Smooth muscle cell of the brain vasculature (primary cell): ENCODE results near the gene TSSK3.

Experiments
- DNase-seq: peaks from one replicate; pipeline ENCODE4 v3.0.0-alpha.2; 2012; ENCODE audit warnings: low read depth, low spot score

The TSSK3 gene

GRCh38 chr1:32400876-32401631, 38.7 kb downstream of the TSSK3 start:
- peak; percentile 54 for DNase-seq

- DNase-seq = no peak
Measured at GRCh38 chr1:32404946-32405345, 42.6 kb downstream of the TSSK3 start.

DNA sequence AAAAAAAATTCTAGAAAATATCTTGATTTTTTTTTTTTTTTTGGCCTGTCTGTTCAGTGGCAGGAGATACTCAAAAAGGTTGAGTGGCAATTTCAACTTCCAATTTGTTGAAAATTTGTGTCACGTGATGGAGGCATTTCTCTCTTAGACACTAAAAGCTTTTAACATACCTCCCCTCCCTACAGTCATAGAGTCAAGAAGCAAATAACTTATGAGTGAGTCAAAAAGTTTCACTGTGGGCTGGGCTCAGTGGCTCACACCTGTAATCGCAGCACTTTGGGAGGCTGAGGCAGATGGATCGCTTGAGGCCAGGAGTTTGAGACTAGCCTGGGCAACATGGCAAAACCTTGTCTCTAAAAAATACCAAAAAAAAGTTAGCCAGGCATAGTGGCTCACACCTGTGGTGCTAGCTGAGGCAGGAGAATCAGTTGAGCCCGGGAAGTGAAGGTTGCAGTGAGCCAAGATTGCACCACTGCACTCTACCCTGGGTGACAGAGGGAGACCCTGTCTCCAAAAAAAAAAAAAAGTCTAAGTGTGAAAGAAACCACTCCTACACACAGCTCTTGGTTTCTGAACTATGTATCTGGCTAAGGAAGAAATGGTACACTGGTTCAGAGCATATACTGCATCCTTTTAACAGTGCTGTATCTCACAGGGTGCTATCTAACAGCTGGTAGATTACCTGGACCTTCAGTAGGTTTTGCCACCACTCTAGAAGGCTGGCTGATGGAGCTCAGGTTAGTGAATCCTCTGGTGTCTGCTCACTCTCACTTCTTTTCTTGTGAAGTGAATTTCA, 43.5 kb downstream of the TSSK3 start:
- no peak for DNase-seq

DNA sequence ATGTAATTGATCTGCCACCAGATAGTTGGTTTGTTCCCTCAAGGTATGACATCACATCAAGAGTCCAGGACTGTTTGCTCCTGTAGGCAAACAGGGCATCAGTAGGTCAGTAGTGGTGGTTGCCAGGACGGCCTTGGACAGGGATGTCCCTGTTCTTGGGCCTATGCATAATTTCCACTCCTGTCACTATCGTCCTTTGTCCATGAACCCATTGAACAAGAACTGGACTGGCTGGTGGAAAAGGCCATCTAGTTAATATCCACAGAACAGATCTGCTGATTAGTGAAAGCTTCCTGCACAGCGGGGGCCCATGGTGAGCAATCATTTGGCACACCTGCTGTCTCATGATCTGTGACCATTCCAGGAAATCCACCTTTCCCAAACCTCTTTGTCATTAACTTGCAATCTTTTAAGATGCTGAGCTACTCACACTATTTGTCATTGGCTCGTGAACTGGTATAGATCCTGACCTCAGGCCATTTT, 44.3 kb downstream of the TSSK3 start:
- no peak for DNase-seq

GRCh38 chr1:32411261-32411660, 48.9 kb downstream of the TSSK3 start:
- DNase-seq = no peak

DNA sequence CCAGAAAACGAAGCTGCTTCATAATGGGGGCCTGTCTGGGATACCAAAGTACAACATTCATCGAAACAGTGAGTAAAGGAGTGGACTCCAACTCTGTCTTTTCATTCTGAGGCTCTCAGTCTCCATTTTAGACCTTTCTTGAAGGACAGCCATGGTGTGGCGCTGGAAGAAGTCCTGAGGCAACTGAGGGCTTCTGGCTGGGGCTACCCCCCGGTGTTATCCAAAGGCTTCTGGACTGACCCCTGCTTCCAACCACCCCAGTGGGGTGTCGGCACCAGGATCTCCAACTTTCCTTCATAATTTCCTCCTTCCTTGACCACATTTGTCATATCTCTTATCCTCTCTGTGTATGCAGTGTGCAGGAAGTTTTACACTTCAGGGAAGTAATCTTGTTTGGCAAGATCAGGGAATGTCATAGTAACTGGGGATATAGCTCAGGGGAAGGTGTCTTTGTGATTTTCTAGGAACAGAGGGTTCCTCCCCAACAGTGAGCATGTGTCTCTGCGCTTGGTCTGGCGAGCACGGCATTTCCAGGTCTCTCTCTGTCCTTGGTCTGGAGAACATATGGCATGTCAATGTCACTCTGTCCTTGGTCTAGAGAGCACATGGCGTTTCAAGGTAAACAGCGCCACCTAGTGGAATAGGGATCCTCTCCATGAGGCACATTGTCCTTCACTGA, 51.3 kb downstream of the TSSK3 start:
- no peak for DNase-seq
